ENCODE data around the gene MYO5B.

MYO5B gene

GRCh38 chr18:50053111-50053510 lies 141.8 kb downstream of the MYO5B start:
- in situ Hi-C loops (cut with HindIII; ENCODE audit: low sequenced_read_pairs), result no loop called here
- H3K4me3 ChIP-seq (ENCODE audit: low read depth, low read length), result no peak overlapping the region
- DNase-seq (ENCODE audit: low read depth, low spot score), result no peak
- TF ChIP-seq CTCF (IDR thresholded peaks at IDR 0.05; ENCODE audit: low read depth, low read length), result no peak

DNA sequence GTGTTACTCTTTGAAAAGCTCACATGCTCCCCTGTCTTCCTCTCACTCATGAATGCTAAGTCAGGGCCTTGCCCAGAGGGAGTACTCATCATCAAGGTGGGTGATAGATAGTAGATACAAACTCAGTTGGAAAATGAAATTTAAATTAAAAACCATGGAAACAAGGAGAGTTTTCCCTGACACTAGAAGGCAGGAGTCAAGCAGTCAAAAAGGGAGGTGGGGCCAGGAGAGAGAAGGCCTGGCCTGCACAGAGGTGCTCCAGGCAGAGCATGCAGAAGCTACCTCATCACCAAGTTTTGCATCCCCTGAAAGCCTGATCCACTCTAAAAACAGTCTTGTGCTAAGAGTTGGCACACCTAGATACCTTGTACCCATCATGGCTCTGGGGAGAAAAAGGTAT lies 143.7 kb downstream of the MYO5B start:
- peak; percentile 12 for TF ChIP-seq CTCF (IDR thresholded peaks at IDR 0.05; ENCODE audit: low read depth, low read length)
- in situ Hi-C loops (cut with HindIII; ENCODE audit: low sequenced_read_pairs), result no loop called here
- H3K4me3 ChIP-seq (ENCODE audit: low read depth, low read length), result no peak overlapping the region
- DNase-seq (ENCODE audit: low read depth, low spot score), result no peak

DNA sequence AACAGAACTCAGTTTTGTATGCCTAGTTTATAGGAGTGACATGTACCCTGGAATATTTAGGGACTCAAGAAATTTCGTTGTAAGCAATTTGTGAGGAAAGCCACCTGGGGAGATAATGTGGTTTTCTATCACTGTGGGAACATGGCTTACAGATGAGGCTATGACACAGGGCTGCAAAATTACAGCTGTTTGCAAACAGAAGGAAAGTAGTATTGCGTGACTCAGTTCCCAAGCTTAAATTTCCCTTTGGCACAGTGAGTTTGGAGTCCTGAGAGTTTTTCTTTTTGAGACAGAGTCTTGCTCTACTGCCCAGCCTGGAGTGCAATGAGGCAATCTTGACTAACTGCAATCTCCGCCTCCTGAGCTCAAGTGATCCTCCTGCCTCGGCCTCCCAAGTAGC lies 149.8 kb downstream of the MYO5B start:
- TF ChIP-seq CTCF (IDR thresholded peaks at IDR 0.05; ENCODE audit: low read depth, low read length), result no peak
- DNase-seq (ENCODE audit: low read depth, low spot score), result no peak
- in situ Hi-C loops (cut with HindIII; ENCODE audit: low sequenced_read_pairs), result no loop called here
- no peak overlapping the region for H3K4me3 ChIP-seq (ENCODE audit: low read depth, low read length)

DNA sequence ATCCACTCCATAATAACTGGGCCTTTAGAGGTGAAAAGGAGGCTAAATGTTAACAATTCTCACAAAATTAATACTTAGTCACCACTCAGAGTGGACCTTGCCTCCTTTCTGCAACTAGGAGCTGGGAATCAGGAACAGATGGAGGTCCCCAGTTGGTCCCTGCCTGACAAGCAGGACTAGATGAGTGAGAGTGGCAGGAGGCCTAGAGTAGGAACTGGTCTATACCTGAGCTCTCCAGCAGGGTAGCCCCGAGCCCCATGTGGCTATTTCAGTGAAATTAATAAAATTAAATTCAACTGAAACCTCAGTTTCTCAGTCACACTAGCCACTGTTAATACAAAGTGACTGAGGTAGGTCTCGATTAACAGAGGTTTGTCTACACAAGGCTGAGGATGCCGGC lies 150.5 kb downstream of the MYO5B start:
- no peak overlapping the region for H3K4me3 ChIP-seq (ENCODE audit: low read depth, low read length)
- no peak for TF ChIP-seq CTCF (IDR thresholded peaks at IDR 0.05; ENCODE audit: low read depth, low read length)
- DNase-seq (ENCODE audit: low read depth, low spot score), result no peak
- in situ Hi-C loops (cut with HindIII; ENCODE audit: low sequenced_read_pairs), result no loop called here

DNA sequence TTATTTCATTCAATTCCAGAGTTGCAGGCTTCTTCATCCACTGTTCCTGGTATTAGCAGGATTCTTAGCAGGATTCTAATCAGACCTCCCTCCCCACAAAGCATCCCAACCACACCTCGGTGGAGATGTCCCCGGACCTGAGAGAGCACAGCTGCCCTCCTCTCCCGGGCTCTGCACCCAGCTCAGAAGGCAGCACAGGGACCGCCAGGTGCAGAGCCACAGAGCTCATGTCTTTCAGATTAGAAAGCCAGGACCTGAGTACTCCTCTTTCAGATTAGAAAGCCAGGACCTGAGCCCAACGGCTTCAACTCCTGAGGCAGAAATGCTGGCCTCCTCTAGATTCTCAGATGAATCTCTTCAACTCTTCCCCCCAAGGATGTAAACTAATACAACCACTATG lies 152.3 kb downstream of the MYO5B start:
- H3K4me3 ChIP-seq (ENCODE audit: low read depth, low read length), result no peak overlapping the region
- no peak for DNase-seq (ENCODE audit: low read depth, low spot score)
- no peak for TF ChIP-seq CTCF (IDR thresholded peaks at IDR 0.05; ENCODE audit: low read depth, low read length)
- in situ Hi-C loops (cut with HindIII; ENCODE audit: low sequenced_read_pairs), result no loop called here

DNA sequence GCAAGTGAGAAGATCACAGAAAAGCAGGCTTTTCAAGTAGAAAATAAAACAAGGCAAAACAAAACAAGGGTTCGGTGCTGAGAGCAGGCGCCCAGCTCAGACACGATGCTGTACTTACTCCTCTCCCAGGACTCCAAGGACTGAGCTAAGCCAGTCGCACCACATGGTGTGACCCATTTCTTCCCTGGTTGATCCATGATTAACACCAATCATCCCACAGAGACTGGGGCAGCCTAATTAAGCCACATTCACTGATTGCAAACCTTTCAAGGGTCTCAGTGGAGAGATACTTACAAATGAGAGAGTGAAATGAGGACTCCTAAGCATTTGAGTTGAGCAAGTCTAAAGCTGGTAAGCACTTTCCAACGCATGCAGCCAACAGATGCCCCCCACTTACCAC lies 155.2 kb downstream of the MYO5B start:
- no peak overlapping the region for H3K4me3 ChIP-seq (ENCODE audit: low read depth, low read length)
- TF ChIP-seq CTCF (IDR thresholded peaks at IDR 0.05; ENCODE audit: low read depth, low read length), result no peak
- DNase-seq (ENCODE audit: low read depth, low spot score), result no peak
- in situ Hi-C loops (cut with HindIII; ENCODE audit: low sequenced_read_pairs), result no loop called here

GRCh38 chr18:50038448-50038847 lies 156.5 kb downstream of the MYO5B start:
- no peak overlapping the region for H3K4me3 ChIP-seq (ENCODE audit: low read depth, low read length)
- DNase-seq (ENCODE audit: low read depth, low spot score), result peak; percentile 34
- in situ Hi-C loops (cut with HindIII; ENCODE audit: low sequenced_read_pairs), result no loop called here
- TF ChIP-seq CTCF (IDR thresholded peaks at IDR 0.05; ENCODE audit: low read depth, low read length), result no peak

All from astrocyte of the spinal cord (primary cell).